ENCODE data around the gene RREB1. TPM values are rescaled to one million over a fixed set of nuclear protein-coding genes. Genes with fewer than 3 reads are reported as not detected.

Gene RREB1
- total RNA-seq, 1 experiment from 2014 or later = 35.8 TPM

GRCh38 chr6:7222197-7222596 is 114.4 kb downstream of the RREB1 start:
- Histone ChIP-seq H3K4me2 (ENCODE audit: insufficient read depth, insufficient read length, low read length) (no peak overlapping the region), H3K9ac (ENCODE audit: extremely low read depth, insufficient read length, low read length) (no peak overlapping the region), H2BK12ac (ENCODE audit: insufficient read length, low read depth, low read length) (no peak overlapping the region), H4K20me1 (ENCODE audit: control insufficient read depth, insufficient read depth, insufficient read length) (no peaks in the 10 kb centered on the region), H2BK20ac (ENCODE audit: low read depth, low read length, poor library complexity, severe bottlenecking) (no peak overlapping the region), H3K27me3 (ENCODE audit: insufficient read depth, low read length) (no peaks in the 10 kb centered on the region), H2BK15ac (ENCODE audit: low read depth, low read length) (no peak overlapping the region), H2BK120ac (ENCODE audit: low read depth, low read length, poor library complexity, severe bottlenecking) (no peak overlapping the region), H2AK5ac (ENCODE audit: insufficient read length, low read length) (no peak overlapping the region), H2AFZ (ENCODE audit: low read length) (no peak overlapping the region), H3K18ac (ENCODE audit: insufficient read length, low read depth, low read length) (no peak overlapping the region), H3K4ac (ENCODE audit: low read depth, low read length) (no peak overlapping the region), H3K56ac (ENCODE audit: insufficient read length, low read depth, low read length) (no peak overlapping the region), H4K8ac (replicated peaks; ENCODE audit: insufficient read length, low read depth, low read length) (no peak overlapping the region), H4K91ac (ENCODE audit: insufficient read length, low read depth, low read length) (no peak overlapping the region), H3K27ac (ENCODE audit: insufficient read length, low read depth, low read length) (no peak overlapping the region), H3K79me2 (ENCODE audit: insufficient read depth, low read length) (no peaks in the 10 kb centered on the region), H3K79me1 (ENCODE audit: insufficient read depth, low read depth, low read length, poor library complexity, severe bottlenecking) (no peaks in the 10 kb centered on the region), H3K4me1 (ENCODE audit: insufficient read depth, low read length) (peaks cover 6% of the 10 kb centered on the region; the same call in 1 of the 2 replicates), H3T11ph (ENCODE audit: low read length) (no peak overlapping the region), H4K5ac (ENCODE audit: insufficient read length, low read depth, low read length) (no peak overlapping the region), H3K23ac (ENCODE audit: insufficient read length, low read depth, low read length) (no peak overlapping the region), H3K9me3 (ENCODE audit: control insufficient read depth, low read depth, low read length) (no peaks in the 10 kb centered on the region), H3K14ac (ENCODE audit: insufficient read depth, low read length) (no peak overlapping the region), H2BK5ac (ENCODE audit: insufficient read length, low read length) (no peak overlapping the region), H3K23me2 (ENCODE audit: insufficient read length, low read depth, low read length, poor library complexity, severe bottlenecking) (no peaks in the 10 kb centered on the region)
- Mint-ChIP-seq H3K36me3 (ENCODE audit: insufficient read depth in 1 of 3, low read depth in 3 of 3) (peaks cover 7 to 35% (median 12%) of the 10 kb centered on the region in 3 experiments), H3K4me1 (peaks cover 26 to 36% of the 10 kb centered on the region in 2 experiments), H3K9me3 (no peaks in the 10 kb centered on the region), H3K27ac (no peak overlapping the region), H3K27me3 (ENCODE audit: low read depth) (no peaks in the 10 kb centered on the region), H3K4me3 (no peak overlapping the region)
- TF ChIP-seq CTCF (conservative IDR thresholded peaks at IDR 0.05) = no peak
- no CpG with 5 or more reads among the region's 5 CpGs for WGBS (ENCODE audit: extremely low coverage, insufficient read length, low lambda C conversion rate)
- no peak for DNase-seq

Data from H9 (cell line).